WTC11 (cell line): Measurements from ENCODE around the gene BLCAP. TPM values are rescaled to one million over a fixed set of nuclear protein-coding genes. Genes with fewer than 3 reads are reported as not detected.
A peak's percentile ranks its signal among the peaks of the same experiment; 100 is the strongest.

Experiments
- ATAC-seq: fragments of 200-7000 bp; cut with Tn5 transposase; 2 replicates; pipeline ENCODE4 v1.10.0; 2021; ENCODE audit warnings: mild to moderate bottlenecking, moderate library complexity
- CTCF ChIA-PET: fragments of 300-600 bp; sonication (Branson Sonifier 250); formaldehyde crosslinking; loops from one replicate; lab custom pipeline; 2021; ENCODE audit warnings: antibody characterized with exemption; lab: Charles Lee
- POLR2A ChIA-PET: fragments of 350-600 bp; sonication (Branson Sonifier 250); formaldehyde crosslinking; loops from one replicate; lab custom pipeline; 2021; ENCODE audit warnings: antibody characterized with exemption; lab: Charles Lee
- DNase-seq: peaks from one replicate; pipeline ENCODE4 v3.0.0; 2021; ENCODE audit warnings: low spot score
- H3K27ac Mint-ChIP-seq: 2 replicates; pipeline ENCODE4 v1.8.0; 2021; ENCODE audit warnings: mixed read lengths
- H3K27me3 Mint-ChIP-seq: 2 replicates; pipeline ENCODE4 v1.8.0; 2021; ENCODE audit warnings: low read depth, mild to moderate bottlenecking, moderate library complexity, mixed read lengths
- H3K36me3 Mint-ChIP-seq: 2 replicates; pipeline ENCODE4 v1.8.0; 2021; ENCODE audit warnings: mixed read lengths
- H3K4me1 Mint-ChIP-seq: 2 replicates; pipeline ENCODE4 v1.8.0; 2022; ENCODE audit warnings: mixed read lengths
- H3K4me3 Mint-ChIP-seq: 2 replicates; pipeline ENCODE4 v1.8.0; 2021; ENCODE audit warnings: mild to moderate bottlenecking, moderate library complexity, mixed read lengths
- H3K9me3 Mint-ChIP-seq: 2 replicates; pipeline ENCODE4 v1.8.0; 2021; ENCODE audit warnings: mixed read lengths
- ETV6 ChIP-seq: sonication (generic); formaldehyde crosslinking; IDR thresholded peaks from 2 replicates; pipeline ENCODE4 v1.8.1; 2022; ENCODE audit warnings: mild to moderate bottlenecking, missing genetic modification reagents
- NFE2L1 ChIP-seq: sonication (generic); formaldehyde crosslinking; IDR thresholded peaks from 2 replicates; pipeline ENCODE4 v1.8.1; 2023; ENCODE audit warnings: missing genetic modification reagents
- NR3C1 ChIP-seq: sonication (generic); formaldehyde crosslinking; conservative IDR thresholded peaks from 2 replicates; pipeline ENCODE4 v1.8.1; 2023; ENCODE audit warnings: low read depth, mild to moderate bottlenecking, missing genetic modification reagents
- OVOL2 ChIP-seq: fragments of 250-450 bp; sonication (Bioruptor Pico); IDR thresholded peaks from 2 replicates; pipeline ENCODE4 v1.9.0; 2021; ENCODE audit warnings: mild to moderate bottlenecking, borderline replicate concordance
- SP1 ChIP-seq: sonication (generic); formaldehyde crosslinking; conservative IDR thresholded peaks from 2 replicates; pipeline ENCODE4 v1.8.1; 2022; ENCODE audit warnings: missing genetic modification reagents
- TEAD4 ChIP-seq: sonication (generic); formaldehyde crosslinking; IDR thresholded peaks from 2 replicates; pipeline ENCODE4 v1.8.0; 2022; ENCODE audit warnings: mild to moderate bottlenecking, missing genetic modification reagents
- ZNF138 ChIP-seq: sonication (generic); formaldehyde crosslinking; conservative IDR thresholded peaks from 2 replicates; pipeline ENCODE4 v1.8.1; 2022; ENCODE audit warnings: mild to moderate bottlenecking, moderate library complexity, missing genetic modification reagents
- ZNF423 ChIP-seq: fragments of 250-450 bp; sonication (Bioruptor Pico); IDR thresholded peaks from 2 replicates; pipeline ENCODE4 v2.1.2; 2022; ENCODE audit warnings: mild to moderate bottlenecking, moderate library complexity
- total RNA-seq: library from RNA; stranded (reverse); gene quantifications from 3 replicates; pipeline ENCODE4 v1.2.3, GENCODE V29; 2021
- TF ChIP-seq, protein P1 (sequence below): fragments of 250-450 bp; sonication (Bioruptor Pico); IDR thresholded peaks from 2 replicates; pipeline ENCODE4 v1.8.0; 2021; ENCODE audit warnings: mild to moderate bottlenecking
- TF ChIP-seq, protein P2 (sequence below): sonication (generic); formaldehyde crosslinking; IDR thresholded peaks from 2 replicates; pipeline ENCODE4 v1.8.1; 2023; ENCODE audit warnings: mild to moderate bottlenecking, missing genetic modification reagents
- TF ChIP-seq, protein P3 (sequence below): sonication (generic); formaldehyde crosslinking; IDR thresholded peaks from 2 replicates; pipeline ENCODE4 v1.8.0; 2022; ENCODE audit warnings: mild to moderate bottlenecking, missing genetic modification reagents
- TF ChIP-seq, protein P4 (sequence below): sonication (generic); formaldehyde crosslinking; conservative IDR thresholded peaks from 2 replicates; pipeline ENCODE4 v1.8.1; 2022; ENCODE audit warnings: mild to moderate bottlenecking, missing genetic modification reagents
- TF ChIP-seq, protein P5 (sequence below): sonication (generic); formaldehyde crosslinking; IDR thresholded peaks from 2 replicates; pipeline ENCODE4 v1.8.1; 2022; ENCODE audit warnings: mild to moderate bottlenecking, missing genetic modification reagents, moderate library complexity, borderline replicate concordance
- TF ChIP-seq, protein P6 (sequence below): sonication (generic); formaldehyde crosslinking; IDR thresholded peaks from 2 replicates; pipeline ENCODE4 v1.8.0; 2022; ENCODE audit warnings: mild to moderate bottlenecking, missing genetic modification reagents
- TF ChIP-seq, protein P7 (sequence below): sonication (generic); formaldehyde crosslinking; IDR thresholded peaks from 2 replicates; pipeline ENCODE4 v1.8.1; 2022; ENCODE audit warnings: mild to moderate bottlenecking, moderate library complexity, missing genetic modification reagents
- TF ChIP-seq, protein P8 (sequence below): sonication (generic); formaldehyde crosslinking; IDR thresholded peaks from 2 replicates; pipeline ENCODE4 v1.8.1; 2023; ENCODE audit warnings: mild to moderate bottlenecking, missing genetic modification reagents, moderate library complexity

The BLCAP gene
- total RNA-seq, 1 experiment from 2014 or later, result 85.6 TPM

DNA sequence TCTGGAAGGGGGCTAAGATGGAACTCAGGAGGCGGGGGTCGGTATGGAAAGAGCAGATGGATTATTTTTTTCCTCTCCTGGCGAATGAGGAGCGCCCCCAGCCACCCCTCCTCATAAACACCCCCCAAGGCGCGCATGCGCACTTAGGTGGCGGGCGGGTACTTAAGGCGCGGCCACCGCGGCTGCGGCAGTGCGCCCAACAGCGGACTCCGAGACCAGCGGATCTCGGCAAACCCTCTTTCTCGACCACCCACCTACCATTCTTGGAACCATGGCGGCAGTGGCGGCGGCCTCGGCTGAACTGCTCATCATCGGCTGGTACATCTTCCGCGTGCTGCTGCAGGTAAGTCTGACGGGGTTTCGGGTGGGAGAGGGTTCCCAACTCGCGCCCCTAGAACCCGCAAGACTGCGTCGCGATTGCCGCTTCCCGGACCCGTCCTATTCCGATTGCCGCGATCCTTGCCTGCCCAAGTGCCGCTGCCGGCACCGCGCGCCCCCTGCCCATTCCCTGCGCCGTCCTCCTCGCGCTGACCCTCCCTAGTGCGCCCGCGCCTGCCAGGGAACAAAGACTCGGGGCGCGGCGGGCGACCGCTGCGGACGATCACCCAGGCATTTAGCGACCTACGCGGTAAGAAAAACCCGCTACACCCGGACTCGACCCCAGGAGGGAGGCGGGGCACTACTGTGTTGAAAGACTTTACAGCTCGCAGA is 6.5 kb downstream of the BLCAP start, which contains the start of gene NNAT (continued):
- TF ChIP-seq, protein P1, sequence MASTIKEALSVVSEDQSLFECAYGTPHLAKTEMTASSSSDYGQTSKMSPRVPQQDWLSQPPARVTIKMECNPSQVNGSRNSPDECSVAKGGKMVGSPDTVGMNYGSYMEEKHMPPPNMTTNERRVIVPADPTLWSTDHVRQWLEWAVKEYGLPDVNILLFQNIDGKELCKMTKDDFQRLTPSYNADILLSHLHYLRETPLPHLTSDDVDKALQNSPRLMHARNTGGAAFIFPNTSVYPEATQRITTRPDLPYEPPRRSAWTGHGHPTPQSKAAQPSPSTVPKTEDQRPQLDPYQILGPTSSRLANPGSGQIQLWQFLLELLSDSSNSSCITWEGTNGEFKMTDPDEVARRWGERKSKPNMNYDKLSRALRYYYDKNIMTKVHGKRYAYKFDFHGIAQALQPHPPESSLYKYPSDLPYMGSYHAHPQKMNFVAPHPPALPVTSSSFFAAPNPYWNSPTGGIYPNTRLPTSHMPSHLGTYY (CRISPR knock-in tag), result no peak
- peak; percentile 76 for TF ChIP-seq NFE2L1
- no peak for TF ChIP-seq NR3C1
- TF ChIP-seq, protein P2, sequence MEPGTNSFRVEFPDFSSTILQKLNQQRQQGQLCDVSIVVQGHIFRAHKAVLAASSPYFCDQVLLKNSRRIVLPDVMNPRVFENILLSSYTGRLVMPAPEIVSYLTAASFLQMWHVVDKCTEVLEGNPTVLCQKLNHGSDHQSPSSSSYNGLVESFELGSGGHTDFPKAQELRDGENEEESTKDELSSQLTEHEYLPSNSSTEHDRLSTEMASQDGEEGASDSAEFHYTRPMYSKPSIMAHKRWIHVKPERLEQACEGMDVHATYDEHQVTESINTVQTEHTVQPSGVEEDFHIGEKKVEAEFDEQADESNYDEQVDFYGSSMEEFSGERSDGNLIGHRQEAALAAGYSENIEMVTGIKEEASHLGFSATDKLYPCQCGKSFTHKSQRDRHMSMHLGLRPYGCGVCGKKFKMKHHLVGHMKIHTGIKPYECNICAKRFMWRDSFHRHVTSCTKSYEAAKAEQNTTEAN (CRISPR knock-in tag), result peak; percentile 76; the same call in 1 of the 2 replicates
- TF ChIP-seq SP1 (CRISPR knock-in tag), result no peak
- TF ChIP-seq, protein P3, sequence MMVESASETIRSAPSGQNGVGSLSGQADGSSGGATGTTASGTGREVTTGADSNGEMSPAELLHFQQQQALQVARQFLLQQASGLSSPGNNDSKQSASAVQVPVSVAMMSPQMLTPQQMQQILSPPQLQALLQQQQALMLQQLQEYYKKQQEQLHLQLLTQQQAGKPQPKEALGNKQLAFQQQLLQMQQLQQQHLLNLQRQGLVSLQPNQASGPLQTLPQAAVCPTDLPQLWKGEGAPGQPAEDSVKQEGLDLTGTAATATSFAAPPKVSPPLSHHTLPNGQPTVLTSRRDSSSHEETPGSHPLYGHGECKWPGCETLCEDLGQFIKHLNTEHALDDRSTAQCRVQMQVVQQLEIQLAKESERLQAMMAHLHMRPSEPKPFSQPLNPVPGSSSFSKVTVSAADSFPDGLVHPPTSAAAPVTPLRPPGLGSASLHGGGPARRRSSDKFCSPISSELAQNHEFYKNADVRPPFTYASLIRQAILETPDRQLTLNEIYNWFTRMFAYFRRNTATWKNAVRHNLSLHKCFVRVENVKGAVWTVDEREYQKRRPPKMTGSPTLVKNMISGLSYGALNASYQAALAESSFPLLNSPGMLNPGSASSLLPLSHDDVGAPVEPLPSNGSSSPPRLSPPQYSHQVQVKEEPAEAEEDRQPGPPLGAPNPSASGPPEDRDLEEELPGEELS (CRISPR knock-in tag), result peak; percentile 63; the same call in 1 of the 2 replicates
- TF ChIP-seq, protein P4, sequence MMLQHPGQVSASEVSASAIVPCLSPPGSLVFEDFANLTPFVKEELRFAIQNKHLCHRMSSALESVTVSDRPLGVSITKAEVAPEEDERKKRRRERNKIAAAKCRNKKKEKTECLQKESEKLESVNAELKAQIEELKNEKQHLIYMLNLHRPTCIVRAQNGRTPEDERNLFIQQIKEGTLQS (CRISPR knock-in tag), result no peak
- TF ChIP-seq, protein P5, sequence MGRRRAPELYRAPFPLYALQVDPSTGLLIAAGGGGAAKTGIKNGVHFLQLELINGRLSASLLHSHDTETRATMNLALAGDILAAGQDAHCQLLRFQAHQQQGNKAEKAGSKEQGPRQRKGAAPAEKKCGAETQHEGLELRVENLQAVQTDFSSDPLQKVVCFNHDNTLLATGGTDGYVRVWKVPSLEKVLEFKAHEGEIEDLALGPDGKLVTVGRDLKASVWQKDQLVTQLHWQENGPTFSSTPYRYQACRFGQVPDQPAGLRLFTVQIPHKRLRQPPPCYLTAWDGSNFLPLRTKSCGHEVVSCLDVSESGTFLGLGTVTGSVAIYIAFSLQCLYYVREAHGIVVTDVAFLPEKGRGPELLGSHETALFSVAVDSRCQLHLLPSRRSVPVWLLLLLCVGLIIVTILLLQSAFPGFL (CRISPR knock-in tag), result no peak

DNA sequence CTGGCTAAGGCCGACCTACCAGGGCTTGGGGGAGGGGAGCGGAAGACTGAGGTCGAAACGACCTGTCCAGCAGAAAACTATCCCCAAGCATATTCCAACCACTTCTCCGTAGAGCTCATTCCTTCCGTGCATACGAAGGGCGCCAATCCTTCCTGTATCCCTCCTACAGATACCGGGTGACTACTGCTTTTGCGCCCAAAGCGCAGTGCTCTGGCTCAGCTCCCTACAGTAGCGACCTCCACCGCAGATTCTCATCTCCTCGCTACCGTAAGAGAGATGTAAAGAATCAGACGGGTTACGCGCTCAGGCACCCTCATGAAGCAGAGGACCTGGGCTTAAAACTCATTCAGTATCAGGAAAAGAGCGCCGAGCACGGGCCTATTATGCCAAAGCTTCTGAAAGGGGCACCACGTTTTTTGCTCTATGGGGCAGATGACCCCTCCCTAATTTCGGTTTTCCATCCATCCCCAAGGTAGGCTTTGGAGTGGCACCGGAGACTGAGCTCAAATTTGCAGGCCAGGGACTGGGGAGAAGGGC is 7.2 kb downstream of the BLCAP start:
- Mint-ChIP-seq H3K4me3 (peak overlapping the region; percentile 75), H3K36me3 (peaks cover 29% of the 10 kb centered on the region), H3K4me1 (peaks cover 86% of the 10 kb centered on the region), H3K27me3 (no peaks in the 10 kb centered on the region; the same call in 1 of the 2 replicates), H3K27ac (peak overlapping the region; percentile 73), H3K9me3 (no peaks in the 10 kb centered on the region)
- DNase-seq (no peak), ATAC-seq (peak; percentile 6)
- POLR2A ChIA-PET, result interaction anchor here (1.6 kb wide), 1 partner anchor 124 kb away, joined by 6 read pairs; no protein-coding TSS in a partner anchor
- CTCF ChIA-PET, result interaction anchor here (0.6 to 2.0 kb wide), 4 partner anchors 23 to 329 kb away, joined by 3 to 15 read pairs (median 5); no protein-coding TSS in a partner anchor
- no peak for TF ChIP-seq OVOL2 (CRISPR knock-in tag)
- 0 out of 2 replicates have a peak, but pooled peaks have one; percentile 4 for TF ChIP-seq ETV6 (CRISPR knock-in tag)
- TF ChIP-seq TEAD4 (CRISPR knock-in tag), result no peak

DNA sequence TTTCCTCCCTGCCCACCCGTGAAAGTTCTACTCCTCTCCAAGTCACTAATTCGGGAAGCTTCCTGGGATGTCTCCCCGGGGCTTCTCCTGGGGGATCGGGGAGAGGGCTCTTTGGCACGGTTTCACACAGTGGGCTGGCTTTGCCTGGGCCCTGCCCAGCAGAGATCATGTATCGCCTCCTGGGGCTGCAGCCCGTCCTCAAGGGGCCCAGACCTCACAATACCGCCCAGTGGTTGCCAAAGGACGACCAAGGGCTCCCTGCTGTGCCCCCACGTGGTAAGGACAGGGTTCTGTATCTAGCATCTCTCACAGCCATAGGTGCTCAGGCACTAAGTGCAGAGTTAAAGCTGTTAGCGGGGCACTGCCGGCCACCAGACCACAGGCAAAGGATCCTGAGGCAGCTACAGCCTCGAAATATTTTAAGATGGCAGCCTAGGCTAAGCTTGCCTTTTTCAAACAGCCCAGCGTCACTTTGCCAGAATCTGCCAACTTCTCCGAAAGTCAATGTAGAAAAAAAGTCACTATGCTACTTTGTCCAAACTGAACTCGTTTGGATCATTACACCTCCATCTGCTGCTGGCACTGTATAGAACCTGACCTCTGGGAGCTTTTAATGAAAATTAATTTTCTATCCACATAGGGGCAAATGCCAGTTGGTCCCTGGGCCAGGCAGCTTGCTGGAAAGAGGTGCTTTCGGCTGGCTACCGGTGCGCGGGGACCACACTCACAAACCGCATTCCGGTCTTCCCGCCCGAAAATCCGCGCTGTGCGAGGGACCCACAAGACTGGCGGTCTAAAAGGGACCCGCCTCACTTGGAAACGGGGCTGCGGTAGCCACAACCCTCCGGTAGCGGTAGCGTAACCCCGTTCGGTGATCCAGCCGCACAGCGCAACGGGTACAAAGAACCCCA is 7.9 kb downstream of the BLCAP start:
- POLR2A ChIA-PET, result interaction anchor here (1.6 kb wide), 1 partner anchor 123 kb away, joined by 6 read pairs; no protein-coding TSS in a partner anchor
- peaks cover 32% of the 10 kb centered on the region for H3K36me3 Mint-ChIP-seq
- peak; percentile 18 for ATAC-seq
- peak; percentile 46 for DNase-seq
- TF ChIP-seq, protein P6, sequence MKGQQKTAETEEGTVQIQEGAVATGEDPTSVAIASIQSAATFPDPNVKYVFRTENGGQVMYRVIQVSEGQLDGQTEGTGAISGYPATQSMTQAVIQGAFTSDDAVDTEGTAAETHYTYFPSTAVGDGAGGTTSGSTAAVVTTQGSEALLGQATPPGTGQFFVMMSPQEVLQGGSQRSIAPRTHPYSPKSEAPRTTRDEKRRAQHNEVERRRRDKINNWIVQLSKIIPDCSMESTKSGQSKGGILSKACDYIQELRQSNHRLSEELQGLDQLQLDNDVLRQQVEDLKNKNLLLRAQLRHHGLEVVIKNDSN (CRISPR knock-in tag), result peak; percentile 70
- TF ChIP-seq, protein P1 (CRISPR knock-in tag), result no peak
- TF ChIP-seq, protein P7, sequence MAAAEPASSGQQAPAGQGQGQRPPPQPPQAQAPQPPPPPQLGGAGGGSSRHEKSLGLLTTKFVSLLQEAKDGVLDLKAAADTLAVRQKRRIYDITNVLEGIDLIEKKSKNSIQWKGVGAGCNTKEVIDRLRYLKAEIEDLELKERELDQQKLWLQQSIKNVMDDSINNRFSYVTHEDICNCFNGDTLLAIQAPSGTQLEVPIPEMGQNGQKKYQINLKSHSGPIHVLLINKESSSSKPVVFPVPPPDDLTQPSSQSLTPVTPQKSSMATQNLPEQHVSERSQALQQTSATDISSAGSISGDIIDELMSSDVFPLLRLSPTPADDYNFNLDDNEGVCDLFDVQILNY (CRISPR knock-in tag), result no peak
- 0 out of 2 replicates have a peak, but pooled peaks have one; percentile 64 for TF ChIP-seq ZNF138
- 0 out of 2 replicates have a peak, but pooled peaks have one; percentile 31 for TF ChIP-seq ETV6 (CRISPR knock-in tag)
- TF ChIP-seq, protein P8, sequence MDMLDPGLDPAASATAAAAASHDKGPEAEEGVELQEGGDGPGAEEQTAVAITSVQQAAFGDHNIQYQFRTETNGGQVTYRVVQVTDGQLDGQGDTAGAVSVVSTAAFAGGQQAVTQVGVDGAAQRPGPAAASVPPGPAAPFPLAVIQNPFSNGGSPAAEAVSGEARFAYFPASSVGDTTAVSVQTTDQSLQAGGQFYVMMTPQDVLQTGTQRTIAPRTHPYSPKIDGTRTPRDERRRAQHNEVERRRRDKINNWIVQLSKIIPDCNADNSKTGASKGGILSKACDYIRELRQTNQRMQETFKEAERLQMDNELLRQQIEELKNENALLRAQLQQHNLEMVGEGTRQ, result peak; percentile 63
- peak; percentile 90 for TF ChIP-seq ZNF423 (CRISPR knock-in tag)
- peaks cover 79% of the 10 kb centered on the region for H3K4me1 Mint-ChIP-seq
- CTCF ChIA-PET, result interaction anchor here (0.6 to 2.0 kb wide), 5 partner anchors 24 to 328 kb away, joined by 3 to 15 read pairs (median 4); no protein-coding TSS in a partner anchor
- H3K27me3 Mint-ChIP-seq, result no peaks in the 10 kb centered on the region; the same call in 1 of the 2 replicates
- peak overlapping the region; percentile 73 for H3K27ac Mint-ChIP-seq
- peak overlapping the region; percentile 75 for H3K4me3 Mint-ChIP-seq
- H3K9me3 Mint-ChIP-seq, result no peaks in the 10 kb centered on the region
